Measurements from ENCODE around the gene MYO5B.

Gene MYO5B

DNA sequence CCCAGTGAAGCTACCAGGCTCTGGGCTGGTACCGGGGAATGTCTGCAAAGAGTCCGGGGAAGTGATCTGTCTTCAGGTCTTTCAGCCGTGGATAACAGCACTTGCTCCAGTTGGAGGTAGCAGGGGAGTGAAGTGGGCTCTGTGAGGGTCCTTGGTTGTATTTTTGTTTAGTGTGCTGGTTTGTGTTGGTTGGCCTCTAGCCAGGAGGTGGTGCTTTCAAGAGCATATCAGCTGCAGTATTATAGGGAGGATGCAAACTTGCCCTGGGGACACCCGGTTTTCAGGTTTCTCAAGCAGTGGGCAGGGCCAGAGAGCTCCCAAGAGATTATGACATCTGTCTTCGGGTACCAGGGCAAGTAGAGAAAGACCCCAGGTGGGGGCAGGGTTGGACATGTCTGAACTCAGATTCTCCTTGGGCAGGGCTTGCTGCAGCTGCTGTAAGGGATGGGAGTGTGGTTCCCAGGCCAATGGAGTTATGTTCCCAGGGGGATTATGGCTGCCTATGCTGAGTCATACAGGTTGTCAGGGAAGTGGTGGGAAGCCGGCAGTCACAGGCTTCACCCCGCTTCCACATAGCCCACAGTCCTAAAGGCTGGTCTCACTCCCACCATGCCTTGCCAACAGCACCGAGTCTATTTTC is 416.0 kb downstream of the MYO5B start:
- no peak for TF ChIP-seq CTCF (IDR thresholded peaks at IDR 0.05; ENCODE audit: low read depth, low read length)
- DNase-seq (ENCODE audit: low read depth, low spot score): peak; percentile 27
- in situ Hi-C loops (cut with HindIII; ENCODE audit: low sequenced_read_pairs): no loop called here
- H3K4me3 ChIP-seq (ENCODE audit: low read depth, low read length): no peak overlapping the region

Data from astrocyte of the spinal cord (primary cell).